HL-60/S4 treated with phorbol 12-myristate 13-acetate at 8.2 ng/mL for 4 days and 3 days (cell line): Measurements from ENCODE around the gene SYT11.
"Not testable (repeated sequence)": the region's sequence is repeated elsewhere in the genome, so short reads cannot be mapped to it uniquely, and the experiment has no call there.

Experiments used
- in situ Hi-C: fragments of 300-500 bp; cut with MboI; formaldehyde crosslinking; loops from 2 replicates; pipeline ENCODE4 v1.15.0; 2022; ENCODE audit warnings: low sequenced_read_pairs

SYT11 gene, protein sequence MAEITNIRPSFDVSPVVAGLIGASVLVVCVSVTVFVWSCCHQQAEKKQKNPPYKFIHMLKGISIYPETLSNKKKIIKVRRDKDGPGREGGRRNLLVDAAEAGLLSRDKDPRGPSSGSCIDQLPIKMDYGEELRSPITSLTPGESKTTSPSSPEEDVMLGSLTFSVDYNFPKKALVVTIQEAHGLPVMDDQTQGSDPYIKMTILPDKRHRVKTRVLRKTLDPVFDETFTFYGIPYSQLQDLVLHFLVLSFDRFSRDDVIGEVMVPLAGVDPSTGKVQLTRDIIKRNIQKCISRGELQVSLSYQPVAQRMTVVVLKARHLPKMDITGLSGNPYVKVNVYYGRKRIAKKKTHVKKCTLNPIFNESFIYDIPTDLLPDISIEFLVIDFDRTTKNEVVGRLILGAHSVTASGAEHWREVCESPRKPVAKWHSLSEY

DNA sequence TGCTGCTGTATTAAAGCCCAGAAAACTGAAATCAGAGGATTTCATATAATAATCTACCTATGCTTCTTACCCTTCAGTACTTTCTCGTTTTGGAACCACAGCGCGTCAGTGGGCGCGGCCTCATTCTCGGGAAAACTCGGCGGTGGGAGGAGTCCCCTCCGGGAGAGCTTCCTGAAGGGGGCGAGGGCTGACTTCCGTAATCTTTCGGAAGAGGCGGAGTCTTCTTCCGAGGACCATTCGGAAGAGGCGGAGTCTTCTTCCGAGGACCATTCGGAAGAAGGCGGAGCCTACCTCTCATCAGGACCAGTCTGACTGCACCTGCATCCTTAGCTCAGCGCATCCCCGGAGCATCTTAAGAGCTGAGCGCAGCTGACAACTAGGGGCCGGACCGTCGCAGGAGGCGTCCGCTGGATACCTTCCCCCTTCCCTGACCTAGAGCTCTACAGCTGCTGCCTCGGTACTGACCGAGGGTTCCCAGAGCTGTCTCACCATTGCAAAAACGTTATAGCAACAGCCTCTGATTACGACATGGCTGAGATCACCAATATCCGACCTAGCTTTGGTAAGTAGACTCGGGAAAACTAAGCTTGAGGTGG is at the start of gene SYT11:
SYT11 (plus strand) TSS at position 334 of the 596 bp plus-strand sequence; CDS start at position 529, 195 bp downstream.
- in situ Hi-C loops: no loop called here

DNA sequence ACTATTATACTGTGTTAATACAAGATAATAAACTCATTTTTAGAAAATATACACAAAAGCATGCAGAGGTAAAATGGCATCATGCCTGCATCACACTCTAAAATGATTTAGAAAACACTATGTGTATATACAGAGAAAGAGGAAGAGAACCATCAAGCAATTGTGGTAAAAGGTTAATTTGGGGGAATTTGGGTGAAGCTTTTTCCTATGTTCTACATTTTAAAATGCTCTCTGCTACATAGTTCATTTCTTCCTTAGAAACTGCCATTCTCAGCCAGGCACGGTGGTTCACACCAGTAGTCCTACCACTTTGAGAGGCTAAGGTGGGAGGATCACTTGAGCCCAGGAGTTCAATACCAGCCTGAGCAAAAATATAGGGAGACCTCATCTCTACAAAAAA is 46.5 kb upstream of the SYT11 start:
- in situ Hi-C loops: no loop called here

DNA sequence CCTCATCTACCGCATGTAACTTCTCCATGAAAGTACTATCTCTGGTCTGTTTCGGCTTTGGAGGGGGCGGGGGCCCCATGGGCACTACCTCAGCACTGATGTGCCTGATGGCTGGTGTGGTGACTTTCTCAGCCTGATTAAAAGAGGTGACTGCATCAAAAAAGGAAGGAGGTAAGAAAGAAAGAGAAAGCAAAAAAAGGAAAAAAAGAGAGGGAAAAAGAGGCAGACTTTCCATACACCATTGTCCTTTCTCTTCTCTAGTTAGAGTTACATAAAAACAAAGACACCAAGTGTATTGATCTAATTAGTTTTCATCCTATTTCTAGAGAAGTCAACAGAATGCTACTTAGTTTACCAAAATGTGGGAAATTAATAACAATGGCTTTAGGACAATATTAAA is 45.7 kb upstream of the SYT11 start:
- in situ Hi-C loops: no loop called here

DNA sequence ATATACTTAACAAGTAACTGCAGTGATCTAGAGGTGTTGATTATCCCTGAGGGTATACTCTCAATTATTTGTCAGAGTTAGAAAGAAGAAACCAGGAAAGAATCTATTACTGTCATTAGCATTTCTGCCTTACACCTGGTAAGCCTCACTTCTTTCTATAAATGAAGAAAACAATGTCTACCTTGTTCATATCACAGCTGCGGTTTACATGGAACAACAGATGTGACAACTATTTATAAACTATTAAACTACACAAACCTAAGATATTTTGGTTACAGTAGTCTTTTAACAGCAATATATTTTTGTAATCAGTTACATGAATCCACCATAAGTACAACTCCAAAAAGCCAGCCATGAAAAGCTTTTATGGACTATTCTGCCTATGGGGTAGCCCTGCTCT is 43.0 kb upstream of the SYT11 start:
- in situ Hi-C loops: no loop called here

DNA sequence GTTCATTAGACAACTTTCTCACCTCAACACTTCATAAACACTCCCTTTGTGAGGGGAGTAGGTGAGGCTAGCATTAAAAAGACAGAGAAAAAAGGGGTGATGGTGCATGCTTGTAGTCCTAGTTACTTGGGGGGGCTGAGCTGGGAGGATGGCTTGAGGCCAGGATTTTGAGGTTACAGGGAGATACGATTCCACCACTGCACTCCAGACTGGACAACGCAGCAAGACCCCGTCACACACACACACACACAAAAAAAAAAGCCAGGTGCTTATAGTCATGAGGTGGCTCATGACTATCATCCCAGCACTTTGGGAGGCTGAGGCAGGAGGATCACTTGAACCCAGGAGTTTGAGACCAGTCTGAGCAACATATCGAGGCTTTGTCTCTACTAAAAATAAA is 31.9 kb upstream of the SYT11 start:
- in situ Hi-C loops: no loop called here

DNA sequence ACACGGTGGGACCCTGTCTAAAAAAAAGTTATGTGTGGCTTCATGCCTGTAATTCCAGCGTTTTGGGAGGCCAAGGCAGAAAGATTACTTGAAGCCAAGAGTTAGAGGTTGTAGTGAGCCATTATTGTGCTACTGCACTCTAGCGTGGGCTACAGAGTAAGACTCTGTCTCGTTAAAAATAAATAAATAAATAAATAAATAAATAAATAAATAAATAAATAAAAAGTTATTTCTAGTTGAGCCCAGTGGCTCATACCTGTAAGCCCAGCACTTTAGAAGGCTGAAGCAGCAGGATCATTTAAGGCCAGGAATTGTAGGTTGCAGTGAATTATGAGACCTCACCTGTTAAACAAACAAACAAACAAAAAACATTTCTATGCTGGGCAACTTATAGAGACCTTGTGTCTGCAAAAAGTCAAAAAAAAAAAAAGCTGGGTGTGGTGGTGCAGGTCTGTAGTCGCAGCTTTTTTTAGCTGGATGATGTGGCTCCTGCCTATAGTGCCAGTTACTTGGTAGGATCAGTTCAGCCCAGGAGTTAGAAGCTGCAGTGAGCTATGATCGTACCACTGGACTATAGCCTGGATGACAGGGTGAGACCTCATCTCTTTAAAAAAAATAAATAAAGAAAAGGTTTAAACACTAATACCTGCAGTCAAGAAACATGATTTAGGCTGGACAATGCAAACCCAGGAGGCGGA is 27.9 kb upstream of the SYT11 start:
- in situ Hi-C loops: no loop called here

DNA sequence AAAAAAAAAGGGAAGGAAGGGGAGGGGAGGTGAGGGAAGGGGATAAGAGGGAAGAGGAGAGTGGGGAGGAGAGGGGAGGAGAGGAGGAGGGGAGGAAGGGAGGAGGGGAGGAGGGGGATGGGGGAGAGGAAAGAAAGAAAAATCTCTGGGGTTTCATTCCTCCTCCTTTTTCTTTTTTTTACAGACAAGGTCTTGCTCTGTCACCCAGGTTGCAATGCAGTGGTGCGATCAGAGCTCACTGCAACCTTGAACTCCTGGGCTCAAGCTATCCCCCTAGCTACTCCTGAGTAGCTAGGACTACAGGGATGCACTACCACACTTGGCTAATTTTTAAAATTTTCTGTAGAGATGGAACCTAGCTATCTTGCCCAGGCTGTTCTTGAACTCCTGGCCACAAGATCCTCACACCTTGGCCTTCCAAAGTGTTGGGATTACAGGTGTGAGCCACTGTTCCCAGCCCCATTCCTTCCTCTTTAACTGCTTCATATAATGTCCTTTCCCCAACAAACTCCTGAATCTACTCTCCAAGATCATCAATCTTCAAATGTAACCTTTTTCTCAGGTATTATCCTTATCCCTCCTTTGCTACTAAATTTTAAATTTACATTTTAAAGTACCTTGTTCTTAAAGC is 25.6 kb upstream of the SYT11 start:
- in situ Hi-C loops: no loop called here

DNA sequence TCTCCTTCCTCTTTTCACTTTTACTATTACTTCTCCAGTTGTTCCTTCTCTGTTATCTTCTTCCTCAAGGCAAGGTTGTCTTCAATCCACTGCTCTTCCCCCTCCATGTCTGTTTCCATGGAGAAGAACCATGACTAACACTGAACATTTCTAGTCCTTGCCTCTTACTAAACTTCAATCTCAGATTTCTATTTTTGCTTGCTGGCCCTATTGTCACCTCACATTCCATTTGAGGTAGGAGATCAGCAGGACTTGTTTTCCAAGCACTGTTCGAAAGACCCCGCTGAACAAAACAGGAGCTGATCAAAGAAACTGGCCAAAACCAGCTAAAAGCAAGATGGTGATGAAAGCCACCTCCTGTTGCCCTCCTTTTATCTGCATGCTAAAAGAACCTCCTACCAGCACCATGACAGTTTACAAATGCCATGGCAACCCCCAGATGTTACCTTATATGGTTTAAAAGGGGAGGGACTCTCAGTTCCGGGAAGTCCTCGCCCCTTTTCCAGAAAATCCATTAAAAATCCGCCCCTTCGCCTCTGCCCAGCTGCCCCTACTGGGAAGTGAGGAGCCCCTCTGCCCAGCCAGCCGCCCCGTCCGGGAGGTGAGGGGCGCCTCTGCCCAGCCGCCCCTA is 25.0 kb upstream of the SYT11 start:
- in situ Hi-C loops: no loop called here

DNA sequence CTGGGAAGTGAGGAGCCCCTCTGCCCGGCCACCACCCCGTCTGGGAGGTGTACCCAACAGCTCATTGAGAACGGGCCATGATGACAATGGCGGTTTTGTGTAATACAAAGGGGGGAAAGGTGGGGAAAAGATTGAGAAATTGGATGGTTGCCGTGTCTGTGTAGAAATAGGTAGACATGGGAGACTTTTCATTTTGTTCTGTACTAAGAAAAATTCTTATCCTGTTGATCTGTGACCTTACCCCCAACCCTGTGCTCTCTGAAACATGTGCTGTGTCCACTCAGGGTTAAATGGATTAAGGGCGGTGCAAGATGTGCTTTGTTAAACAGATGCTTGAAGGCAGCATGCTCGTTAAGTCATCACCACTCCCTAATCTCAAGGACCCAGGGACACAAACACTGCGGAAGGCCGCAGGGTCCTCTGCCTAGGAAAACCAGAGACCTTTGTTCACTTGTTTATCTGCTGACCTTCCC is 24.4 kb upstream of the SYT11 start:
- in situ Hi-C loops: not testable (repeated sequence)

DNA sequence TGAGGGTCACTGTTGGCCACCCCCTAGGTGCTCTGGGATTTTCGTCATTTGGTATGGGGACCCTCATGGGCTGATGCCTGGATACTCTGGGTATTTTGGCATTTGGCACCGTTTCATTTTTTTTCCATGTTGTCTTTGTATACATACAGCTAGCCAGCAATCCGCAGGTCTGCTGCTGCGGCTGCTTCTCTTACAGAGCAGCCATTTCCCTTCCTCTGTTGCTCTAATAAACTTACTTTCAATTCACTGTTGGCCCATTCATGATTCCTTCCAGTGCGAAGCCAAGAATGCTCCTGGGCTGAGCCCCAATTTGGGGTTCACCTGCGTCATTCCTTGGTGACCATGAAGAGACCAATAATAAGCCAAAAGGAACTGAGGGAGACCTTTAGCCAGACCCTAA is 23.8 kb upstream of the SYT11 start:
- in situ Hi-C loops: no loop called here

DNA sequence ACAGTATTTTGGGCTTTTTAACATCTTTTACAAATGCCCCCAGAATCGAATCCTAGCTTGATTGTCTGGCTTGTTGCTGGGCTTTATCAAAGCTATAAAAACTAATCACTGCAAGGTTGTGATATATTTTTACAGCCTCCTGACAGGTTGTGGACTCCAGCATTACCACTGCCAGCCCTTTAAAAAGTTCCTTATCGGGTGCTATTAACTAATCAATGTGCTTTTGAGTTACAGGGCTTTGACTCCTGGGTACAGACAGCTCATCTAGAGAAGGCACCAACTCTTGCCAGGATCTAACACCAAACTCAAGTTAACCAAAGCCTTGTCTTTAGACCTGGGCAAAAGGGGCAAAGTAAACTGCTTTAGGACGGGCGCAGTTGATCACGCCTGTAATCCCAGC is 19.0 kb upstream of the SYT11 start:
- in situ Hi-C loops: no loop called here

DNA sequence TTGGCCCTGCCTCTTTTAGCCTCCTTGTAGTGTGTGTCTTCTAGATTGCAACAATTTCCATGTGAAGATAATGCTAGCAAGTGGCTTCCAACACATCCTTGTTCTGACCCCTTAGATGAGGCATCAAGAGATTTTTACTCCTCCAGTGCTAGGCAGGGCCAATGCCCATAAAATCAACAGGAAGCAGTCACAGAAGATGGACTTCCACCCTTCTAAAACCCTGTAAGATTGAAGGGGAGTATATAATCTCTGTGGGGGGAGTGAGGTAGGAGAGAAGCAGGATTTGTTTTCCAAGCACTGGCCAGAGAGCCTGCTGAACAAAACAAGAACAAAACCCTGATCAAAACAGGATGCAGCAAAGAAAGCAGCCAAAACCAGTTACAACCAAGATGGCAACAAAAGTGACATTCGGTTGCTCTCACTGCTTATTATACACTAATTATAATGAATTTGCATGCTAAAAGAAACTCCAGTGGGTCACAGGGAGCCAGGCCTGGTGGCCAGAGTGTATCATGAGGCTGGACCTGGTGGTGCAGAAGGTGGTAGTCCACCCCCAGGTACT is 14.4 kb upstream of the SYT11 start:
- in situ Hi-C loops: no loop called here

DNA sequence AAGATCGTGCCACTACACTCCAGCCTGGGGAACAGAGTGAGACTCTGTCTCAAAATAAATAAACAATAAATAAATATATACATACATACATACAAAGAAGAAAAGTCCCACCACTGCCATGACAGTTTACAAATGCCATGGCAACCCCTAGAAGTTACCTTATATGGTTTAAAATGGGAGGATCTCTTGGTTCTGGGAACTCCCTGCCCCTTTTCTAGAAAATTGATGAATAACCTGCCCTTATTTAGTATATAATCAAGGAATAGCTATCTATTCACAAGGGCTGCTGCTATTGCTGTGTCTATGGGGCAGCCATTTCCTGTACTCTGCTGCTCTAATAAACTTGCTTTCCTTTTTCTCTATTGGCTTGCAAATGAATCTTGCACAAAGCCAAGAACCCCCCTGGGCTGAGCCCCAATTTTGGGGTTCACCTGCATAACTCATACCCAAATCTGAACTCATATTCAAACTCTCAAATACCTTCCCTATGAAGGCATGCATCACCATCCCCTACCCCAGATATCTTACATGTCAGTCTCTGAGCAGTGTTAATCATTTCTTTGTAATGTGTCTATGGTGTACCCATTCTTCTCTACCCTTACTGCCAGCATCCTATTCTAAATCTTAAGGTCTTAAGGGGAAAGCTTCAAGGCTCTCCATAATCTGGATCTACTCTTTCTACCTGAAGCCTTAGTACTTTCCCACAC is 11.4 kb upstream of the SYT11 start:
- in situ Hi-C loops: no loop called here

DNA sequence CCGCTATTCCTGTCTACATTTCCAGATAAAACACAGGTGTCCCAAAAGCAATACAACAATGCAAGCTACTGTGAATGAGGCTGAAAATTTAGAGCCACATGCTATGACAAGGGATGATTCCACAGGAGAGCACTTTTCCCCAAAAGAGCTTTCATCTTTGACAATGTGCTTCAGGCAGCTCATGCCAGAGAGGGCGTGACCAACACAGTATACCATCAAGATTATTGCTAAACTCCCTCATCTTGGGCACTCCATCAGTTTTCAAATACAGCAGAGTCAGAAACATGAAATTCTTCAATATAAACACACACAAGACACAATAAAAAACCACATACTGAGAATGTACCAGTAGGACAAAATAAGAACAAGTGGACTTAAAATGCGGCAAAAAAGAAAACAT is 9.0 kb upstream of the SYT11 start:
- in situ Hi-C loops: no loop called here

DNA sequence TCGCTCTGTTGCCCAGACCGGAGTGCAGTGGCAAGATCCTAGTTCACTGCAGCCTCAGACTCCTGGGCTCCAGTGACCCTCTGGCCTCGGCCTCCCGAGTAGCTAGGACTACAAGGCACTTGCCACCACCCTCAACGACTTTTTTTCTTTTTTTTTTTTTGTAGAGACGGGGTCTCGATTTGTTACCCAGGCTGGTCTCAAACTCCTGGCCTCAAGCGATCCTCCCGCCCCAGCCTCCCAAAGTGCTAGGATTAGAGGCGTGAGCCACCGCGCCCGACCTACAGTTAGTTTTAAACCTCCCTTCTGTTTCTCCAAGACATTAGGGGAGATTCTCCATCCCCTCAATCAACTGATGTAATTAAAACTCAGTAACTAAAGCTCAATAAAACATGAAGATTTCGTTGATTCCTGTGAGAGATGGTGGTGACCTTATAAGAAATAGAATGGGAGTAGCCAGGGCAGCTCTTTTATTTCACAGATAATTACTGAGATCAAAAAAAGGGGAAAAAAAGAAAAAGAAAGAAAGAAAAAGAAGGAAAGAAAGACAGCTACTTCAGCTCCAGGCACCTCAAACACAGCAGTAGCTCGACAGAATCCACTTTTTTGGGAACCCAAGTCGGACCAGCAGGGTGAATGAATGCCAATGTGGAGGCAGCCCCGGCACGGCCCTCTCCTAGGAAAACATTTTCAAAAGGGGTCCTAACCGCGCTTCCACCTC is 3.0 kb upstream of the SYT11 start:
- in situ Hi-C loops: no loop called here

DNA sequence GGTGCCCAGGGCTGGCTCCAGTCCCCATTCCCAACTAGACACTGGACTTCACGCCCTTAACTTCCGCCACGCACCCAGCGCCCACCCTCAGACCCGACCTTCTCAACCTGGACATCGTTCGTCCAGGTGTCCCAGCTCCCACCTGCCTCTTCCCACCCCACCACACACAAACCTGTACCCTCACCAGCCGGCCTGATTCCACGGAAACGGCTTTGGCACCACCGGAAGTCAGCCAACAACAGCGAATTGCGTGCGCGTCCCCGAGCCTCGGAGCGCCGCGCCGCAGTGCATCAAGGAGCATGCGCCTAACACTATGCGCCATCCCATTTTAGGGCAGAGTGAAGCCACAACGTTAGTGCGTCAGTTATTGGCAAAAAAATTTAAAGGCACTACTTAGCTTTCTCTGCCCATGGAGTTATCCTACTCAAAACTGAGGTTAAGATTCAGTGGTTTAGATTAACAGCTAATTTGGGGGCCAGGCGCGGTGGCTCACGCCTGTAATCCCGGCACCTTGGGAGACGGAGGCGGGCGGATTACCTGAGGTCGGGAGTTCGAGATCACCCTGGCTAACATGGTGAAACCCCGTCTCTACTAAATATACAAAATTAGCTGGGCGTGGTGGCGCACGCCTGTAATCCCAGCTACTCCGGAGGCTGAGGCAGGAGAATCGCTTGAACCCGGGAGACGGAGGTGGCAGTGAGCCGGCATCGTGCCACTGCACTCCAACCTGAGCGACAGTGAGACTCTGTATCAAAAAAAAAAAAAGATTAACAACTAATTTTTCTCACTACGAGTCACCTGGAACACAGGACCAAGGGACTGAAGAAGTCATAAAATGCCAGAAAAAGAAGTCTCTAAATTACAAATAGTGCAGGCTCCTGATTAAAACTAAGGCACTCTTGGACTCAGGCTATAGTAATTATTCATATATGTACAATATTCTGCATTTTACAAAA is 2.1 kb upstream of the SYT11 start, which contains the start of gene GON4L:
GON4L (minus strand) TSS at position 240 of the 956 bp plus-strand sequence. CDS start 3,434 bp downstream, outside the sequence.
- in situ Hi-C loops: no loop called here

DNA sequence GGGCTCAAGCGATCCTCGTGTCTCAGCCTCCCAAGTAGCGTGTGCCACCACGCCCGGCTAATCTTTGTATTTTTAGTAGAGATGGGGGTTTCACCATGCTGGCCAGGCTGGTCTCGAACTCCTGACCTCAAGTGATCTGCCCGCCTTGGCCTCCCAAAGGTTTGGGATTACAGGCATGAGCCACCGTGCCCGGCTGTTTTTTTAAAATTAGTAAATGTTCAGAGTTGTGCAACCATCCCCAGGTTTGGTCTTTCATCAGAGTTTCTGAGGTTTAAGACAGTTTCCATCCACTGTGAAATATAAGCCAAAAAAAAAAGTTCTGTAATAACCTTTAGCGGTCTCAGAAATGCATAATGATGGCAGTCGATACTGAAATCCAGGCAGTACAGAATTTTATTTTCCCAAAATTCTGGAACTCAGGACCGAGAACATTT is 550 bp upstream of the SYT11 start:
- in situ Hi-C loops: no loop called here
